Mesothelial cell of epicardium (in vitro differentiated cells): ENCODE measurements around the gene CLEC16A. TPM values are rescaled to one million over a fixed set of nuclear protein-coding genes. Genes with fewer than 3 reads are reported as not detected.
A peak's percentile ranks its signal among the peaks of the same experiment; 100 is the strongest.

ENCODE experiments used
- DNase-seq, 2 experiments: peaks; one replicate each; pipeline ENCODE4 v3.0.0; 2021; ENCODE audit warnings: low spot score in 2 of 2; ENCODE audit not compliant: unreplicated experiment in 2 of 2
- H3K27ac Mint-ChIP-seq: 2 replicates; pipeline ENCODE4 v1.8.0; 2021; ENCODE audit warnings: mixed read lengths
- H3K27me3 Mint-ChIP-seq: 2 replicates; pipeline ENCODE4 v1.8.0; 2021; ENCODE audit warnings: low read depth, mixed read lengths
- H3K36me3 Mint-ChIP-seq: 2 replicates; pipeline ENCODE4 v1.8.0; 2021; ENCODE audit warnings: mixed read lengths
- H3K4me1 Mint-ChIP-seq: 2 replicates; pipeline ENCODE4 v1.8.0; 2021; ENCODE audit warnings: mixed read lengths
- H3K4me3 Mint-ChIP-seq: 2 replicates; pipeline ENCODE4 v1.8.0; 2021; ENCODE audit warnings: mild to moderate bottlenecking, moderate library complexity, mixed read lengths
- H3K9me3 Mint-ChIP-seq: 2 replicates; pipeline ENCODE4 v1.8.0; 2021; ENCODE audit warnings: mixed read lengths
- total RNA-seq: library from RNA; stranded (reverse); gene quantifications from 3 replicates; pipeline ENCODE4 v1.2.1, GENCODE V29; 2021
- TF ChIP-seq, protein P1 (sequence below): fragments of 200-600 bp; sonication (generic); IDR thresholded peaks from one replicate; pipeline ENCODE4 v1.5.0; 2021; ENCODE audit warnings: antibody characterized with exemption; ENCODE audit not compliant: unreplicated experiment

CLEC16A gene
- total RNA-seq, 1 donor from 2014 or later: 43.3 TPM

DNA sequence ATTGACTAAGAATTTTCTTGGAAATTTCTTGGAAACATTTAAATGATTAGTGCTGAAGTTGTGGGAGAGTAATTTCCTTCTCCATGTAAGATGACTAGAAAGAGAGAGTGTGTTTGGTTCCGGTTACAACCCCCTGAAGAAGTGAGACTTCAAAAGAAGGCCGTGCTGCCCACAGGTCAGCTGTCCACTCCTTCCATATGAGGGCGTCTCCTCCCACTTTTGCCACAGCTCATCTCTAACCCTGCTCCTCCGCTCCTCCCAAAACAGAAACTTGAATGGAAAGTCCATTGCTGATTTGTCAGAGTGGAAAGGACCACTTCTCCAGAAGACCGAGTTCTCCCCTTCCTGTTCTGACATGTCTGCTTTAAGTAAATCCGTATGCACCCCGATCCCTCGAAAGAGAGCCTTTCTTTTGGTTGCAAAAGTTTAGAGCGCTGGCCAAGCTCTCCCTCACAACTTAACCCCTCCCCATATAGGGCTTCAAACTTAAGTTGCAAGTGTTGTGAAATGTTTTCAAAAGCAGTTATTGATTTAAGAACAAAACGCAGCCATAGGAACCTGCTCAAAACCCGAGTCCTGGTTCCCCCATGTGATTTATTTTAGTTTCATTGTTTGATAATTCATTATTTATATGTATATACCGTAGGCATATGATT lies 182.2 kb downstream of the CLEC16A start:
- H3K9me3 Mint-ChIP-seq: no peaks in the 10 kb centered on the region
- no peak overlapping the region for H3K4me3 Mint-ChIP-seq

DNA sequence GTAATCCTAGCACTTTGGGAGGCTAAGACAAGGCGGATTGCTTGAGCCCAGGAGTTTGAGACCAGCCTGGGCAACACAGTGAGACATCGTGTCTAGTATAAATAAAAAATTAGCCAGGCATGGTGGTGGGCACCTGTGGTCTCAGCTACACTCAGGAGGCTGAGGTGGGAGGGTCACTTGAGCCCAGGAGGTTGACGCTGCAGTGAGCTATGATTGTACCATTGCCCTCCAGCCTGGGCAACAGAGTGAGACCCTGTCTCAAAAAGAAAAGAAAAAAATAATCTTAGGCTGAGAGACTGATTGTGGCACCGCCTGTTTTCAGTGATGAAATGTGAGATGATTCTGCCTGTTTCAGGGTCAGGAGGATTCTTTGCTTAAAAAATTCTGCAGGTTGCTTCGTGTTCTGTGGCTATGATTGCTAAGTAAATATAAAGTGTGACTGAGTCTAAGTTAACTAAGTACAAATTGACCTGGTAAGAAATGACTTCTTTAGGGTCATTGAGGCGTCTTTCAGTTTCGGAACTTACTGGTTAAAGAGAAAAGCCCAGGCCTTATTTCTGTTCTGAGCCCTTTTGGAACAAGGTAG lies 183.3 kb downstream of the CLEC16A start:
- DNase-seq: no peak
- H3K4me3 Mint-ChIP-seq: no peak overlapping the region
- H3K27ac Mint-ChIP-seq: no peak overlapping the region
- H3K36me3 Mint-ChIP-seq: peaks cover 29% of the 10 kb centered on the region
- H3K27me3 Mint-ChIP-seq: peaks cover 21% of the 10 kb centered on the region
- H3K9me3 Mint-ChIP-seq: no peaks in the 10 kb centered on the region
- TF ChIP-seq, protein P1, sequence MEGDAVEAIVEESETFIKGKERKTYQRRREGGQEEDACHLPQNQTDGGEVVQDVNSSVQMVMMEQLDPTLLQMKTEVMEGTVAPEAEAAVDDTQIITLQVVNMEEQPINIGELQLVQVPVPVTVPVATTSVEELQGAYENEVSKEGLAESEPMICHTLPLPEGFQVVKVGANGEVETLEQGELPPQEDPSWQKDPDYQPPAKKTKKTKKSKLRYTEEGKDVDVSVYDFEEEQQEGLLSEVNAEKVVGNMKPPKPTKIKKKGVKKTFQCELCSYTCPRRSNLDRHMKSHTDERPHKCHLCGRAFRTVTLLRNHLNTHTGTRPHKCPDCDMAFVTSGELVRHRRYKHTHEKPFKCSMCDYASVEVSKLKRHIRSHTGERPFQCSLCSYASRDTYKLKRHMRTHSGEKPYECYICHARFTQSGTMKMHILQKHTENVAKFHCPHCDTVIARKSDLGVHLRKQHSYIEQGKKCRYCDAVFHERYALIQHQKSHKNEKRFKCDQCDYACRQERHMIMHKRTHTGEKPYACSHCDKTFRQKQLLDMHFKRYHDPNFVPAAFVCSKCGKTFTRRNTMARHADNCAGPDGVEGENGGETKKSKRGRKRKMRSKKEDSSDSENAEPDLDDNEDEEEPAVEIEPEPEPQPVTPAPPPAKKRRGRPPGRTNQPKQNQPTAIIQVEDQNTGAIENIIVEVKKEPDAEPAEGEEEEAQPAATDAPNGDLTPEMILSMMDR: no peak
- peaks cover 58% of the 10 kb centered on the region for H3K4me1 Mint-ChIP-seq

More for the DNA sequence above, 182.2 kb downstream of the CLEC16A start:
- TF ChIP-seq, protein P1: no peak
- no peak for DNase-seq
- Mint-ChIP-seq H3K27ac (no peak overlapping the region), H3K27me3 (peaks cover 21% of the 10 kb centered on the region), H3K36me3 (peaks cover 29% of the 10 kb centered on the region), H3K4me1 (peaks cover 55% of the 10 kb centered on the region)

DNA sequence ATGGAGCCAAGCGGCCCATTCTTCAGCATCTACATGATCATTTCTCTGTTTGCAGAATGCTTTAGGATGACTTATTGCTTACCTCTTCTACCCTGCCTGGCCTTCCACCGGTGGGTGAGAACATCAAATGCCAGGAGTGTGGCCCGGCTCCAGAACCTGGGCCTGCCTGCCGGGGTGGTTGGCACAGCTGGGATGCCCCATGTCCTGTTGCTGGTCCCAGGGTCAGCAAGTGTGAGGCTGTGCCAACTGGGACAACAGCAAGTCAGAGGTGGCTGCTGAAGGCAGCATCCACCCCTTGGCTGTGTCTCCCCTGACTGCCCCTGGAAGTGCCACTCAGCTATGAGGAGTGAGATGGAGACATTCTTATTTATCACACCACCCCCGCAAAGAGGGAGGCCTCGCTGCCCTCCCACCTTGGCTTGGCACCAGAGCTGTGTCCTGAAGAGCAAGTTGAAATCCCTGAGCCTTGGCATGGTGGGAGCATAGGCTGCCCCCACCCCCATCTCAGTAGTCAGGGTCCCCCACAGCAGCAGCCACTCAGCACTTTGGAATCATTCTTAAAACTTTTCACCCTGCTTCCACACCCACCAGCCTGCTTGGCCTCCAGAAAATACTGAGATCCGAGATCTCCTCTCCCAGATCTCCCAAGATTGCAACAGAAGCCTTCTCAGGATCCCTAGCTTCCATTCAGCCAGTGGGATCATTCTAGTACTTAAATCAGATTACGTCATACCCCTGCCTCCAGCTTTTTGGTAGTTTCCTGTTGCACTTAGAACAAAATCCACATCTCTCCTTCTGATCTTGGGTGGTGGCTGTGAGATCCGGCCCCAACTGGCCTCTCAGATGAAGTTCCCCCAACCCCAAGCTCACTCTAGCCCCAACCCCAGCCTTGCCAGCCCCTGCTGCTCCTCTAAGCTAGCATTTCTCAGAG lies 184.1 kb downstream of the CLEC16A start:
- peaks cover 21% of the 10 kb centered on the region for H3K27me3 Mint-ChIP-seq
- TF ChIP-seq, protein P1: no peak
- H3K36me3 Mint-ChIP-seq: peaks cover 27% of the 10 kb centered on the region
- H3K27ac Mint-ChIP-seq: peak overlapping the region; percentile 91
- no peak for DNase-seq
- H3K9me3 Mint-ChIP-seq: no peaks in the 10 kb centered on the region
- H3K4me3 Mint-ChIP-seq: no peak overlapping the region
- H3K4me1 Mint-ChIP-seq: peaks cover 66% of the 10 kb centered on the region

DNA sequence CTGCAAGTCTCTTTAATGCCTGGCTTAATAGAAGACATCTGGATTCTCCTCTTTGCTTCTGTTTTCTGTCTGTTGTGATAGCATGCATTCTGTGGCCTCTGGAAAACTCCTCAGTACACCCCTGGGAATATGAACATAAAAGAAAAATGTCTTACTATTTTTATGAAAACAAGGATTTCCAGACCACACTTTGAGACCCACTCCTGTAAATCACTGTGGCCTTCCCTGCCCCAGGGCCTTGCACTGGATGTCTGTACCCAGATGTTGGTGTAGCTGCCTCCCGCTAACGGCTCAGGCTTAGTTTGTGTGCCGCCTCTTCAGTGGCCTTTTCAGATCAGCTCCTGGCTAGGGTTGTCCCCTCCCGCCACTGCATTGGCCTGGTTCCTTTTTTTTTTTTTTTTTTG lies 185.0 kb downstream of the CLEC16A start:
- Mint-ChIP-seq H3K9me3 (no peaks in the 10 kb centered on the region), H3K4me3 (no peak overlapping the region), H3K27ac (peak overlapping the region; percentile 41), H3K4me1 (peaks cover 74% of the 10 kb centered on the region), H3K27me3 (peaks cover 20% of the 10 kb centered on the region), H3K36me3 (peaks cover 18% of the 10 kb centered on the region)
- TF ChIP-seq, protein P1: no peak
- DNase-seq: no peak

DNA sequence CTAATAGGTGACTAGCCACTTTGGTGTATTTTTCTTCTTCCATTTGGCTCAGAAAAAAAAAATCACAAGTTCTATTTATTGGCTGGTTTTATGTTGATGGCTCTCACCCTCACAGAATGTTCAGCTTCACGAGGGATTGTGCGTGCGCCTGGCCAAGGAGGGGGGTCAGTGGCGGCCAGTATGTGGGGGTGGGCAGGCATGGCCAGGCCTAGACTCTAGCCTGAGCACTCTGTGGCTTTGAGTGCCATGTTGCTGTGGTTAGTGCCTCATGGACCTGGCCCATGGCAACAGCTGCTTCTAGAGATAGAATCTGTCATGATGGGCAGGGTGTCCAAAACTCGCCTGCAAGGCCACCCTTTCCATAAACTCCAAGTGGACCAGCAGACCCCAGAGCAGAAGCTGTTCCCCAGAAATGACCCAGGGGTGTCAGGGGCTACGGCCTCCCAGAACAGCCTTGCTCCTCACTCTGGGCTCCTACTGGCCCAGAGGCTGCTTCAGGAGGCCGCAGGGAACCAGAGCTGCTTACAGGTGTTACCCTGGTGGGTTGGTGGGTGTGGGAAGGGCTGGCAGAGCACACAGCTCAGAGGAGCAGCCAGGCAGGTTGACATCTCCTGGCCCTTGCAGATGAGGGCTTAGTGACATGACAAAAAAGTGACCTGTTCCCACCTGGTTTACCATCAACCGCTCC lies 186.8 kb downstream of the CLEC16A start:
- peak overlapping the region; percentile 20 for H3K4me3 Mint-ChIP-seq
- H3K27me3 Mint-ChIP-seq: peaks cover 25% of the 10 kb centered on the region
- no peak for DNase-seq
- H3K27ac Mint-ChIP-seq: no peak overlapping the region
- no peaks in the 10 kb centered on the region for H3K9me3 Mint-ChIP-seq
- H3K4me1 Mint-ChIP-seq: peaks cover 83% of the 10 kb centered on the region
- TF ChIP-seq, protein P1: no peak
- H3K36me3 Mint-ChIP-seq: peaks cover 20% of the 10 kb centered on the region
